Activated CD4-positive, alpha-beta T cell treated with anti-CD3 and anti-CD28 coated beads, Interleukin-2, amount 10 ng/mL, durations not matched to agents 7 days and 5 days (primary cell): Measurements from ENCODE around the gene EDNRA. TPM values are rescaled to one million over a fixed set of nuclear protein-coding genes. Genes with fewer than 3 reads are reported as not detected.

ENCODE experiments used
- CTCF ChIA-PET: fragments of 350-600 bp; sonication (Branson Sonifier 250); formaldehyde crosslinking; loops from one replicate; lab custom pipeline; 2021; ENCODE audit warnings: antibody characterized with exemption; lab: Charles Lee
- POLR2A ChIA-PET: fragments of 350-600 bp; sonication (Branson Sonifier 250); formaldehyde crosslinking; loops from one replicate; lab custom pipeline; 2021; ENCODE audit warnings: antibody characterized with exemption; lab: Charles Lee
- DNase-seq: peaks from one replicate; pipeline ENCODE4 v3.0.0-alpha.2; 2020
- H3K27ac Mint-ChIP-seq: one replicate; pipeline ENCODE4 v1.8.0; 2021; ENCODE audit warnings: mild to moderate bottlenecking, moderate library complexity, mixed read lengths
- H3K27me3 Mint-ChIP-seq: one replicate; pipeline ENCODE4 v1.8.0; 2021; ENCODE audit warnings: mixed read lengths
- H3K36me3 Mint-ChIP-seq: one replicate; pipeline ENCODE4 v1.8.0; 2021; ENCODE audit warnings: low read depth, mixed read lengths
- H3K4me1 Mint-ChIP-seq: one replicate; pipeline ENCODE4 v1.8.0; 2021; ENCODE audit warnings: mixed read lengths
- H3K4me3 Mint-ChIP-seq: one replicate; pipeline ENCODE4 v1.8.0; 2021; ENCODE audit warnings: mild to moderate bottlenecking, moderate library complexity, mixed read lengths
- H3K9me3 Mint-ChIP-seq: one replicate; pipeline ENCODE4 v1.8.0; 2021; ENCODE audit warnings: mixed read lengths
- total RNA-seq, 2 experiments: library from RNA; stranded (reverse); gene quantifications; one replicate each; pipeline ENCODE4 v1.2.3, GENCODE V29; 2021

The EDNRA gene
- total RNA-seq, 2 experiments from 2014 or later = not detected

- no peak overlapping the region for H3K4me3 Mint-ChIP-seq
- no peaks in the 10 kb centered on the region for H3K36me3 Mint-ChIP-seq
- POLR2A ChIA-PET = no interaction called here
- peaks cover 36% of the 10 kb centered on the region for H3K27me3 Mint-ChIP-seq
- H3K9me3 Mint-ChIP-seq = no peaks in the 10 kb centered on the region
- DNase-seq = no peak
- no peak overlapping the region for H3K27ac Mint-ChIP-seq
- no peaks in the 10 kb centered on the region for H3K4me1 Mint-ChIP-seq
- CTCF ChIA-PET = no interaction called here
Observed at GRCh38 chr4:147481577-147482109, 746 bp downstream of the EDNRA start.

- Mint-ChIP-seq H3K27ac (no peak overlapping the region), H3K4me1 (no peaks in the 10 kb centered on the region), H3K4me3 (no peak overlapping the region), H3K36me3 (no peaks in the 10 kb centered on the region), H3K27me3 (peaks cover 36% of the 10 kb centered on the region), H3K9me3 (no peaks in the 10 kb centered on the region)
- ChIA-PET POLR2A (no interaction called here), CTCF (no interaction called here)
- DNase-seq = no peak
Observed at GRCh38 chr4:147482281-147482680, 1.4 kb downstream of the EDNRA start.

- Mint-ChIP-seq H3K36me3 (no peaks in the 10 kb centered on the region), H3K9me3 (no peaks in the 10 kb centered on the region), H3K4me3 (no peak overlapping the region), H3K27me3 (peaks cover 23% of the 10 kb centered on the region), H3K4me1 (no peaks in the 10 kb centered on the region), H3K27ac (no peak overlapping the region)
- ChIA-PET POLR2A (interaction anchor here (0.5 kb wide), 1 partner anchor 1319 kb away, joined by 3 read pairs; no protein-coding TSS in a partner anchor), CTCF (interaction anchor here (1.4 kb wide), 1 partner anchor 34 kb away, joined by 3 read pairs; no protein-coding TSS in a partner anchor)
- no peak for DNase-seq
Observed at GRCh38 chr4:147485167-147485566, 4.3 kb downstream of the EDNRA start.

GRCh38 chr4:147487616-147488015, 6.7 kb downstream of the EDNRA start:
- no peak overlapping the region for H3K4me3 Mint-ChIP-seq
- ChIA-PET CTCF (no interaction called here), POLR2A (no interaction called here)
- no peaks in the 10 kb centered on the region for H3K36me3 Mint-ChIP-seq
- H3K9me3 Mint-ChIP-seq = no peaks in the 10 kb centered on the region
- no peak for DNase-seq
- H3K4me1 Mint-ChIP-seq = no peaks in the 10 kb centered on the region
- H3K27ac Mint-ChIP-seq = no peak overlapping the region
- H3K27me3 Mint-ChIP-seq = peaks cover 5% of the 10 kb centered on the region

GRCh38 chr4:147488556-147488955, 7.7 kb downstream of the EDNRA start:
- CTCF ChIA-PET = no interaction called here
- POLR2A ChIA-PET = no interaction called here
- H3K36me3 Mint-ChIP-seq = no peaks in the 10 kb centered on the region

GRCh38 chr4:147491086-147491485, 10.2 kb downstream of the EDNRA start:
- no peaks in the 10 kb centered on the region for H3K9me3 Mint-ChIP-seq
- H3K36me3 Mint-ChIP-seq = no peaks in the 10 kb centered on the region
- no peaks in the 10 kb centered on the region for H3K4me1 Mint-ChIP-seq
- CTCF ChIA-PET = no interaction called here
- DNase-seq = no peak
- H3K4me3 Mint-ChIP-seq = no peak overlapping the region
- POLR2A ChIA-PET = no interaction called here
- no peak overlapping the region for H3K27ac Mint-ChIP-seq
- H3K27me3 Mint-ChIP-seq = peaks cover 7% of the 10 kb centered on the region

More at GRCh38 chr4:147488556-147488955, 7.7 kb downstream of the EDNRA start:
- no peaks in the 10 kb centered on the region for H3K4me1 Mint-ChIP-seq
- H3K27ac Mint-ChIP-seq = no peak overlapping the region
- DNase-seq = no peak
- no peaks in the 10 kb centered on the region for H3K9me3 Mint-ChIP-seq
- H3K27me3 Mint-ChIP-seq = peaks cover 7% of the 10 kb centered on the region
- no peak overlapping the region for H3K4me3 Mint-ChIP-seq

- no peak overlapping the region for H3K4me3 Mint-ChIP-seq
- ChIA-PET CTCF (no interaction called here), POLR2A (no interaction called here)
- H3K9me3 Mint-ChIP-seq = no peaks in the 10 kb centered on the region
- H3K27me3 Mint-ChIP-seq = peaks cover 7% of the 10 kb centered on the region
- no peak for DNase-seq
- no peaks in the 10 kb centered on the region for H3K36me3 Mint-ChIP-seq
- H3K4me1 Mint-ChIP-seq = no peaks in the 10 kb centered on the region
- H3K27ac Mint-ChIP-seq = no peak overlapping the region
Observed at GRCh38 chr4:147492306-147492705, 11.4 kb downstream of the EDNRA start.

- DNase-seq = no peak
- no peaks in the 10 kb centered on the region for H3K9me3 Mint-ChIP-seq
- no peak overlapping the region for H3K27ac Mint-ChIP-seq
- CTCF ChIA-PET = no interaction called here
- peaks cover 7% of the 10 kb centered on the region for H3K27me3 Mint-ChIP-seq
- H3K4me3 Mint-ChIP-seq = no peak overlapping the region
- no peaks in the 10 kb centered on the region for H3K36me3 Mint-ChIP-seq
- no peaks in the 10 kb centered on the region for H3K4me1 Mint-ChIP-seq
- POLR2A ChIA-PET = no interaction called here
Observed at GRCh38 chr4:147492761-147493160, 11.9 kb downstream of the EDNRA start.

GRCh38 chr4:147493307-147493706, 12.4 kb downstream of the EDNRA start:
- H3K4me1 Mint-ChIP-seq = no peaks in the 10 kb centered on the region
- H3K27ac Mint-ChIP-seq = no peak overlapping the region
- no peak for DNase-seq
- no peaks in the 10 kb centered on the region for H3K36me3 Mint-ChIP-seq
- H3K4me3 Mint-ChIP-seq = no peak overlapping the region
- peaks cover 4% of the 10 kb centered on the region for H3K27me3 Mint-ChIP-seq
- no peaks in the 10 kb centered on the region for H3K9me3 Mint-ChIP-seq
- CTCF ChIA-PET = interaction anchor here (0.5 kb wide), 1 partner anchor 555 kb away, joined by 3 read pairs; no protein-coding TSS in a partner anchor
- POLR2A ChIA-PET = no interaction called here

GRCh38 chr4:147494301-147494700, 13.4 kb downstream of the EDNRA start:
- Mint-ChIP-seq H3K9me3 (no peaks in the 10 kb centered on the region), H3K27me3 (peaks cover 4% of the 10 kb centered on the region), H3K27ac (no peak overlapping the region), H3K4me1 (no peaks in the 10 kb centered on the region), H3K36me3 (no peaks in the 10 kb centered on the region), H3K4me3 (no peak overlapping the region)
- CTCF ChIA-PET = no interaction called here
- DNase-seq = no peak
- POLR2A ChIA-PET = no interaction called here

- DNase-seq = no peak
- Mint-ChIP-seq H3K36me3 (no peaks in the 10 kb centered on the region), H3K27me3 (peaks cover 6% of the 10 kb centered on the region), H3K4me3 (no peak overlapping the region), H3K27ac (no peak overlapping the region), H3K4me1 (no peaks in the 10 kb centered on the region), H3K9me3 (no peaks in the 10 kb centered on the region)
- POLR2A ChIA-PET = no interaction called here
- CTCF ChIA-PET = no interaction called here
Observed at GRCh38 chr4:147496500-147496899, 15.6 kb downstream of the EDNRA start.

GRCh38 chr4:147498031-147498660, 17.2 kb downstream of the EDNRA start:
- H3K4me3 Mint-ChIP-seq = no peak overlapping the region
- H3K36me3 Mint-ChIP-seq = no peaks in the 10 kb centered on the region
- POLR2A ChIA-PET = no interaction called here
- no peak for DNase-seq
- H3K9me3 Mint-ChIP-seq = no peaks in the 10 kb centered on the region
- no peaks in the 10 kb centered on the region for H3K4me1 Mint-ChIP-seq
- no peak overlapping the region for H3K27ac Mint-ChIP-seq
- peaks cover 12% of the 10 kb centered on the region for H3K27me3 Mint-ChIP-seq
- CTCF ChIA-PET = no interaction called here

GRCh38 chr4:147508346-147508745, 27.4 kb downstream of the EDNRA start:
- H3K9me3 Mint-ChIP-seq = no peaks in the 10 kb centered on the region
- no peak overlapping the region for H3K4me3 Mint-ChIP-seq
- no peak overlapping the region for H3K27ac Mint-ChIP-seq
- no peak for DNase-seq
- CTCF ChIA-PET = no interaction called here
- POLR2A ChIA-PET = no interaction called here
- no peaks in the 10 kb centered on the region for H3K36me3 Mint-ChIP-seq
- peaks cover 17% of the 10 kb centered on the region for H3K27me3 Mint-ChIP-seq
- H3K4me1 Mint-ChIP-seq = no peaks in the 10 kb centered on the region

- H3K9me3 Mint-ChIP-seq = no peaks in the 10 kb centered on the region
- H3K4me3 Mint-ChIP-seq = no peak overlapping the region
- no peak overlapping the region for H3K27ac Mint-ChIP-seq
- no peaks in the 10 kb centered on the region for H3K4me1 Mint-ChIP-seq
- DNase-seq = no peak
- no peaks in the 10 kb centered on the region for H3K36me3 Mint-ChIP-seq
- CTCF ChIA-PET = no interaction called here
- peaks cover 17% of the 10 kb centered on the region for H3K27me3 Mint-ChIP-seq
- POLR2A ChIA-PET = no interaction called here
Observed at GRCh38 chr4:147509386-147509785, 28.5 kb downstream of the EDNRA start.
